ENCODE results near the gene ZNF446.

DNA sequence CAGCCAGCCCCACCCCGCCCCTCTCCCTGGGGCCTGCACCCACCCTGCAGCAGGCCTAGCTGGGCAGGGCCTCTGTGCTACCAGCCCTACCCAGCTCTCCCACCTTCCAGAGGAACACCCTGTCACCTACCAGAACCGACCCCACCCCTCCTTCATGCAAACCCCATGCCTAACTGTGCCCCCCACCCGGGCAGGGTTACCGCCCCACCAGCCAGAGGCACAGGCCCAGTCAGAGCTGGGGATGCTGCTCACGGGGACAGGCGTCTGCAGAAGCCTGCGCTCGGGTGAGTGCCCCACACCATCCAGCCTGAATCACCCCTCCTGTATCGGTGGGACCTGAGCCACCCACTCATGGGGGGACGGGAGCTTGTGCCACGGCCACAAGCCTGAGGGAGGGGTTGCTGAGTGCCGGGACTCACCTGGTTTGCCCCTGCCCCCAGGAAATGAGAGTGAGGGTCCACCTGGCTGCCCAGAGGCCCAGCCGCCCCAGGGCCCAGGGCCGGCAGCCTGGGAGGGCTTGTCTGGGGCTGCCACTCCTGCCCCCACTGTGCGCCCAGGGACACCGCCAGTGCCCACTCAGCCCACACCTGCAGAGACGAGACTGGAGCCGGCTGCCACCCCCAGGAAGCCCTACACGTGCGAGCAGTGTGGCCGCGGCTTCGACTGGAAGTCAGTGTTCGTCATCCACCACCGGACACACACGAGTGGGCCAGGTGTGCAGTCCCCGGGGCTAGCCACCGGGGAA, 3.8 kb downstream of the ZNF446 start:
- TF ChIP-seq, protein P1, sequence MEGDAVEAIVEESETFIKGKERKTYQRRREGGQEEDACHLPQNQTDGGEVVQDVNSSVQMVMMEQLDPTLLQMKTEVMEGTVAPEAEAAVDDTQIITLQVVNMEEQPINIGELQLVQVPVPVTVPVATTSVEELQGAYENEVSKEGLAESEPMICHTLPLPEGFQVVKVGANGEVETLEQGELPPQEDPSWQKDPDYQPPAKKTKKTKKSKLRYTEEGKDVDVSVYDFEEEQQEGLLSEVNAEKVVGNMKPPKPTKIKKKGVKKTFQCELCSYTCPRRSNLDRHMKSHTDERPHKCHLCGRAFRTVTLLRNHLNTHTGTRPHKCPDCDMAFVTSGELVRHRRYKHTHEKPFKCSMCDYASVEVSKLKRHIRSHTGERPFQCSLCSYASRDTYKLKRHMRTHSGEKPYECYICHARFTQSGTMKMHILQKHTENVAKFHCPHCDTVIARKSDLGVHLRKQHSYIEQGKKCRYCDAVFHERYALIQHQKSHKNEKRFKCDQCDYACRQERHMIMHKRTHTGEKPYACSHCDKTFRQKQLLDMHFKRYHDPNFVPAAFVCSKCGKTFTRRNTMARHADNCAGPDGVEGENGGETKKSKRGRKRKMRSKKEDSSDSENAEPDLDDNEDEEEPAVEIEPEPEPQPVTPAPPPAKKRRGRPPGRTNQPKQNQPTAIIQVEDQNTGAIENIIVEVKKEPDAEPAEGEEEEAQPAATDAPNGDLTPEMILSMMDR (IDR thresholded peaks at IDR 0.05) = no peak
- no peak for TF ChIP-seq POLR2A (IDR thresholded peaks at IDR 0.05)

Measured in right lobe of liver (tissue), 4 donors.